GM12872 (cell line): Measurements from ENCODE around the gene ELMO1.

Experiments
- TF ChIP-seq, protein P1 (sequence below): IDR thresholded peaks from 3 replicates; pipeline ENCODE4 v1.5.1; 2011; ENCODE audit warnings: low read depth, mild to moderate bottlenecking, low read length, moderate library complexity; ENCODE audit not compliant: insufficient read depth

Gene ELMO1

DNA sequence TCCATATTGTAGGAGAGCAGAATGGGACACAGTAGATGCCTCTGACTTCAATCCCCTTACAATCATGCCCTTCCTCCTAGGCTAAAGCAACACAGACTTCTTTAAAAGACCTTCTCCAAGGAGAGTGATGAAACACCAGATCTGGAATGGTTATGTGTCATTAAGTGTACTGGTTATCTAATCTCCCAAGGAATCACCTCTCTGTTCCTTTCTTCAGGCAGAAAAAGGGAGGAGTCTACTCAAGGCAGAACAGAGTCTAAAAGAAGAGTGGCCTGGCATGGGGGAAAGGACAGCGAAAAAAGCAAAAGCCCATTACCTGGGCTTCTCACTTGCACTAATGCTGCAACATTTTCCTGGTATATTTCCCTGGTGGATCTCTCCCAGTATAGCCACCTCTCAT, 2.9 kb downstream of the ELMO1 start:
- TF ChIP-seq, protein P1, sequence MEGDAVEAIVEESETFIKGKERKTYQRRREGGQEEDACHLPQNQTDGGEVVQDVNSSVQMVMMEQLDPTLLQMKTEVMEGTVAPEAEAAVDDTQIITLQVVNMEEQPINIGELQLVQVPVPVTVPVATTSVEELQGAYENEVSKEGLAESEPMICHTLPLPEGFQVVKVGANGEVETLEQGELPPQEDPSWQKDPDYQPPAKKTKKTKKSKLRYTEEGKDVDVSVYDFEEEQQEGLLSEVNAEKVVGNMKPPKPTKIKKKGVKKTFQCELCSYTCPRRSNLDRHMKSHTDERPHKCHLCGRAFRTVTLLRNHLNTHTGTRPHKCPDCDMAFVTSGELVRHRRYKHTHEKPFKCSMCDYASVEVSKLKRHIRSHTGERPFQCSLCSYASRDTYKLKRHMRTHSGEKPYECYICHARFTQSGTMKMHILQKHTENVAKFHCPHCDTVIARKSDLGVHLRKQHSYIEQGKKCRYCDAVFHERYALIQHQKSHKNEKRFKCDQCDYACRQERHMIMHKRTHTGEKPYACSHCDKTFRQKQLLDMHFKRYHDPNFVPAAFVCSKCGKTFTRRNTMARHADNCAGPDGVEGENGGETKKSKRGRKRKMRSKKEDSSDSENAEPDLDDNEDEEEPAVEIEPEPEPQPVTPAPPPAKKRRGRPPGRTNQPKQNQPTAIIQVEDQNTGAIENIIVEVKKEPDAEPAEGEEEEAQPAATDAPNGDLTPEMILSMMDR = no peak

DNA sequence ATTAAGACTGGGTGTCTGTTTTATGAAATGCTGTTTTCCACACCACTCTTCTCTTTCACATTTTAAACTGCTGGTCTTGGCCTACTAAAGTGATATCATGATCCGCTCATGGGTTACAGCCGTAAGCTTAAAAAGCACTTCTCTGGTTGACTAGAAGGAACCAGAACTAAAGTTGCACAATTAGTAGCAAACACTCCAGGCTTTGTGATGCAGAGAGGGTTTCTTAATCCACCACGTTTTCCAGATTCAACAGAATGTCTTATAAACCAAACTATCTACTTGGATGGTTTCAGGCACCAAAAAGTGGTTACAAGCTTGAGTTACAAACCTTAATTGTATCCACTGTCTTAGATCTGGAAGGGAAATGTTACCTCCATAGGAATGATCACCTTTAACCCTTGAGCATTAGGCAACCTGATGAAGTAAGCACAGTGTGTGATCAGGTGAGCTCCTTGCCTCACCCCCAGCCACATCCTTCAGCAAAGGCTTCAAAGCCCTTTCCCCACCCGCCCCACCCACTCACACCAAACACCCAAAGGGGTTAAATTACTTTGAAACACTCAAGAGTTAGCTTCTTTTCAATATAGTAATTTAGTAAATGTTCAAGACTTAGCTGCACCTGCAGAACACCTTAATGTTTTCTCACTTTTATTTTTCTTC, 3.5 kb downstream of the ELMO1 start:
- TF ChIP-seq, protein P1 = no peak

DNA sequence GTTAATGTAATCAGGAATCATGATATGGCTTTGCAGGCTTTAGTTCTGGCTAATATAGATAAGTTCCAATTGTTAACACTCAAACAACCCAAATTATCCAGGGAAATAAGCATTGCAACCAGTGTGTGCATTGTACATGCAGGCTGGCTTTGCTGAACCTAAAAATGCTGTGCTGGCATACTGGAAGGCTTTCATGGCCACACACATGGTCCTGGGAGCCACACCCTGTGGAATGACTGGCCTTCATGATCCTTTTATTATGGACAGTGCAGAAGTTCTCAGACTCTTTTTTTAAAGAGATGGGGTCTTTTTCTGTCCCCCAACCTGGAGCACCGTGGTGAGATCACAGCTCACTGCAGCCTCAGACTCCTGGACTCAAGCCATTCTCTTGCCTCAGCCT, 5.0 kb downstream of the ELMO1 start:
- TF ChIP-seq, protein P1 = no peak

DNA sequence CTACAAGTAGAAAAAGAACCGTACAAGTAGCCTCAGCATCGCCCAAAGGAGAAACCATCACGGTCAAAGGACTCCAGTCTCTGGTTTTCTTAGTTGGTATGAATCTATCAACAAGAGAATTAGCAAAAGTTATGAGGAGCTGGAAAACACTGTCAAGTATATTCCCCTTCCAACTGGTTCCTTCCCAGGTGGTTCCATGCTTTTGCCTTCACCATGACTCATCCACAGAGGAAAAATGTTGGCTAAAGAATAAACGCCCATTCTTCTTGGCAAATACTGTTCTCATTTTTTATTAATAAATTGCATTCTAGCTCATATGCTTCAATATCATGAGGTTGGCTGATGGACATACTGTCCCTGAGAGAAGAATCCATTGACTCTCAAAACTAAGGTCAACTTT, 6.4 kb downstream of the ELMO1 start:
- TF ChIP-seq, protein P1 = no peak

DNA sequence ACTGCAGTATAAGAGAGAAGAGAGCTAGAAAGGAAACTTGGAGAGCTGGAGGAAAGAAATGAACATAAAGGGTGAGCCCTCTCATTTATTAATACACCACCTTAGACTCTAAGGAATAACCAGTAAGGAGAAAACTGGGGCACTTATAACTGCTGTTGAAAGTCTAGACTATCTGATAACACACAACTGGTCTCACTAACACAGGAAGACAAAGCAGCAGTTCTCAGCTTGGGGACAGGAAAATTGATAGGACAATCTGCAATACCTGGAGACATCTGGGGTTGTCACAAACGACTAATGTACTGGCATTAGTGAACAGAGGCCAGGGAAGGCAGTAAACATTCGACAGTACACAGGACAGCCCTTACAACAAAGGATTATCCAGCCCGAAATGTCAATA, 6.8 kb downstream of the ELMO1 start:
- TF ChIP-seq, protein P1 = no peak

DNA sequence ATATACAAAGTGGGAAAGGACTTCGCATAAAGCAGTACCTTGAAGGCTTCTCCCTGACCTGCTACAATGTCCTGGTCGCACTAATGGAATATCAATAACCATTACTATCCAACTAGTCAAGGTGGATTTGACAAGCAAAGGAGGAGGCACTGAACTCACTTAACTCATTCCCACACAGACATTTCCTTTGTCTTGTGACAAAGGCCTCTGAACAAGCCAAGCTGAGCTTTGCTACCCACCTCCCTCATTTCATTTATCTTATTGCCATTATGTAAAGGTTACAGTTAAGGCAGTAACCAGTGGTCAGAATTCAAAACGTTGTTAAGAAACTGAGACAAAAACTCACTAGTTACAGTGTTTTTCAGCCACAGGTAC, 7.3 kb downstream of the ELMO1 start:
- TF ChIP-seq, protein P1 = no peak

DNA sequence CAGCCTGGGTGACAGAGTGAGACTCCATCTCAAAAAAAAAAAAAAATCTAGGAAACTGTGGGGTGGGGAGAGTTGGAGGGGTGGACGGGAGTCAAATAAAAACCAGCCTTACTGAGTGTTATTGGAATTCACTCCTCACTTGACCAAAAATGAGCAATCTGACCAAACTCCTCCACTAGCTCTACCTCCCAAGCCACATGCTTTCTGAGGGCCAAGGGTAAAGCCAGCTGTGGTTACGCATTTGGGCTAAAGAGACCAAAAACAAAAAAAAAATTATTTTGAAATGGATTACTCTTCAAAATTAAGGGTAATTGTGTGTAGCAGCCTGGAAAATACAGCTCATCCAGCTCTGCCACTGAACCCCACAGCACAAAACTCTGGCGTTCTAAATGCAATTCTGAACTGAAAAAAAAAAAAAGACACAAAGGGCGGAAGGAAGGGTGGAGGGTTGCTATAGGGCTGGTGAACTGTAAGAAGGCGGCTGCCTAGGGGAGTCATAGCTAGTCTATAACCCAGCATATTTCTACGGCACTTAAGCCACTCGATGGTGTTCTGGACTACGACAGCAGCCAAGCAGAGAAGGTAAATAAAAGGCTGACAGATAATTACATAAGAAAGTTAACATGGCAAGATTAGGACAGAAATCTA, 7.8 kb downstream of the ELMO1 start:
- TF ChIP-seq, protein P1 = no peak
